GM12878 (cell line): ENCODE measurements around the gene MARCHF6. TPM values are rescaled to one million over a fixed set of nuclear protein-coding genes. Genes with fewer than 3 reads are reported as not detected.

ENCODE experiments used
- ASH2L ChIP-seq: fragments of 300-600, 200-600 bp; sonication (generic); IDR thresholded peaks from 2 replicates; pipeline ENCODE4 v1.6.1; 2017; ENCODE audit warnings: low read depth, mild to moderate bottlenecking, borderline replicate concordance
- CHD2 ChIP-seq: IDR thresholded peaks from 2 replicates; pipeline ENCODE4 v1.6.1; 2011; ENCODE audit warnings: low read depth, low read length, improper control_type of control experiment, borderline replicate concordance
- FOXM1 ChIP-seq: IDR thresholded peaks from 2 replicates; pipeline ENCODE4 v1.6.1; 2012; ENCODE audit warnings: low read depth, mild to moderate bottlenecking, inconsistent platforms, low read length, moderate library complexity
- RAD21 ChIP-seq: IDR thresholded peaks from 2 replicates; pipeline ENCODE4 v1.6.1; 2011; ENCODE audit warnings: mild to moderate bottlenecking, low read depth, low read length, moderate library complexity; ENCODE audit not compliant: insufficient read depth
- RUNX3 ChIP-seq: IDR thresholded peaks from 2 replicates; pipeline ENCODE4 v1.6.1; 2012; ENCODE audit warnings: low read length, inconsistent platforms
- SMC3 ChIP-seq: IDR thresholded peaks from 2 replicates; pipeline ENCODE4 v1.6.1; 2011; ENCODE audit warnings: low read length, improper control_type of control experiment, borderline replicate concordance
- ZZZ3 ChIP-seq: IDR thresholded peaks from 2 replicates; pipeline ENCODE4 v1.6.1; 2011; ENCODE audit warnings: low read depth; ENCODE audit not compliant: control insufficient read depth, insufficient read length
- polyA plus RNA-seq, 11 experiments: library from polyadenylated mRNA; depleted of rRNA in 4 of 11; unstranded in 6 of 11; stranded (reverse) in 5 of 11; fragments of >200 nt; fragmentation: Nextera tagmentation in 4 of 11; fragmentation: Illumina TruSeq in 1 of 11; extraction: Ambion mirVana in 4 of 11; extraction: Trizol in 1 of 11; gene quantifications; 1 replicate in 1 of 11; 2 replicates in 10 of 11; pipeline versions ENCODE4 v1.2.1 to v1.2.3, GENCODE V29; 2011 to 2016; ENCODE audit warnings: inconsistent platforms in 2 of 11, missing spikeins in 2 of 11, low read depth in 1 of 11
- total RNA-seq, 4 experiments: library from RNA; depleted of rRNA in 3 of 4; stranded (reverse); fragments of >200 nt in 3 of 4; fragmentation: Illumina TruSeq in 1 of 4; extraction: Trizol in 1 of 4; gene quantifications; 2 replicates each; pipeline versions ENCODE4 v1.2.1 to v1.2.3, GENCODE V29; 2013 to 2021
- TF ChIP-seq, protein P1 (sequence below): IDR thresholded peaks from 2 replicates; pipeline ENCODE4 v1.6.1; 2011; ENCODE audit warnings: borderline replicate concordance, low read depth, mild to moderate bottlenecking, moderate library complexity, mixed read lengths, low read length; ENCODE audit not compliant: insufficient read depth; ENCODE audit errors: extremely low read length
- TF ChIP-seq, protein P2 (sequence below), 3 experiments: IDR thresholded peaks in 2 of 3; conservative IDR thresholded peaks in 1 of 3; 2 replicates each; pipeline ENCODE4 v1.5.1; 2011; ENCODE audit warnings: low read depth in 3 of 3, low read length in 3 of 3, mild to moderate bottlenecking in 3 of 3, control low read depth in 2 of 3, moderate library complexity in 2 of 3, inconsistent platforms in 1 of 3, mixed read lengths in 1 of 3; ENCODE audit not compliant: control insufficient read depth in 2 of 3, insufficient read depth in 1 of 3; ENCODE audit errors: extremely low read depth in 1 of 3
- TF ChIP-seq, protein P3 (sequence below): fragments of 450-650 bp; formaldehyde crosslinking; IDR thresholded peaks from 2 replicates; pipeline ENCODE4 v1.5.0; 2022; ENCODE audit warnings: mild to moderate bottlenecking, missing genetic modification characterization

MARCHF6 gene
- total and polyA plus RNA-seq, 10 of the 15 experiments (the other 5 are each of a cell fraction or from before 2014, with no cell fraction given) = 39.1 to 172 (median 61.0) TPM

DNA sequence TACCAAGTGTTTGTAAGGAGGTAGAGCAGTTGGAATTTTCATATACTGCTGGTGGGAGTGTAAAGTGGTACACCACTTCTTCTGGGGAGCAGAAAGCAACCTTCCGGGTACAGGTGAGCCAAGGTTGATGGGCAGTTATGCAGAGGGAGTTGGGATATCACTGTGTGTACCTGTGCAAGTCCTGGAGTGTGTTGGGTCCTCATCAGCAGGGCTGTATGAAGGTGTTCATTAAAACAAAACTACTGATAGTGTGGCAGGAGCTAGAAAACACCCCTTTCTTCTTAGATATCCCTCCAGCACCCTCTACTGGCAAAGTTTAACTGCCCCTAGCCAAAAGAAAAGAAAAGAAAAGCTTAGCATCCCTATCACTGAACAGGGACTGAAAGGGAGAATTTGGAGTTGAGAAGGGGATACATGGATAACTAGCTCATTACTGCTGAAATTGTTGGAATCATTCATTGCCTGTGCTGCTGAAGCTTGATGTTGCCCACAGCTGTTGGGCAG, 10.7 kb downstream of the MARCHF6 start (continued):
- TF ChIP-seq, protein P1, sequence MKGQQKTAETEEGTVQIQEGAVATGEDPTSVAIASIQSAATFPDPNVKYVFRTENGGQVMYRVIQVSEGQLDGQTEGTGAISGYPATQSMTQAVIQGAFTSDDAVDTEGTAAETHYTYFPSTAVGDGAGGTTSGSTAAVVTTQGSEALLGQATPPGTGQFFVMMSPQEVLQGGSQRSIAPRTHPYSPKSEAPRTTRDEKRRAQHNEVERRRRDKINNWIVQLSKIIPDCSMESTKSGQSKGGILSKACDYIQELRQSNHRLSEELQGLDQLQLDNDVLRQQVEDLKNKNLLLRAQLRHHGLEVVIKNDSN = no peak
- TF ChIP-seq CHD2 (no peak), ASH2L (no peak), RUNX3 (no peak), SMC3 (peak; percentile 20; the same call in 1 of the 2 replicates), RAD21 (peak; percentile 39), FOXM1 (no peak), ZZZ3 (no peak)
- TF ChIP-seq, protein P2, sequence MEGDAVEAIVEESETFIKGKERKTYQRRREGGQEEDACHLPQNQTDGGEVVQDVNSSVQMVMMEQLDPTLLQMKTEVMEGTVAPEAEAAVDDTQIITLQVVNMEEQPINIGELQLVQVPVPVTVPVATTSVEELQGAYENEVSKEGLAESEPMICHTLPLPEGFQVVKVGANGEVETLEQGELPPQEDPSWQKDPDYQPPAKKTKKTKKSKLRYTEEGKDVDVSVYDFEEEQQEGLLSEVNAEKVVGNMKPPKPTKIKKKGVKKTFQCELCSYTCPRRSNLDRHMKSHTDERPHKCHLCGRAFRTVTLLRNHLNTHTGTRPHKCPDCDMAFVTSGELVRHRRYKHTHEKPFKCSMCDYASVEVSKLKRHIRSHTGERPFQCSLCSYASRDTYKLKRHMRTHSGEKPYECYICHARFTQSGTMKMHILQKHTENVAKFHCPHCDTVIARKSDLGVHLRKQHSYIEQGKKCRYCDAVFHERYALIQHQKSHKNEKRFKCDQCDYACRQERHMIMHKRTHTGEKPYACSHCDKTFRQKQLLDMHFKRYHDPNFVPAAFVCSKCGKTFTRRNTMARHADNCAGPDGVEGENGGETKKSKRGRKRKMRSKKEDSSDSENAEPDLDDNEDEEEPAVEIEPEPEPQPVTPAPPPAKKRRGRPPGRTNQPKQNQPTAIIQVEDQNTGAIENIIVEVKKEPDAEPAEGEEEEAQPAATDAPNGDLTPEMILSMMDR (IDR thresholded peaks at IDR 0.05 in 2 of 3, conservative IDR thresholded peaks at IDR 0.05 in 1 of 3; ENCODE audit: control insufficient read depth in 2 of 3, extremely low read depth in 1 of 3, insufficient read depth in 1 of 3, low read depth in 3 of 3, low read length in 3 of 3) = peak in 2 of 3 experiments; percentile 29 to 32; a peak in 3 of 6 replicates
- TF ChIP-seq, protein P3, sequence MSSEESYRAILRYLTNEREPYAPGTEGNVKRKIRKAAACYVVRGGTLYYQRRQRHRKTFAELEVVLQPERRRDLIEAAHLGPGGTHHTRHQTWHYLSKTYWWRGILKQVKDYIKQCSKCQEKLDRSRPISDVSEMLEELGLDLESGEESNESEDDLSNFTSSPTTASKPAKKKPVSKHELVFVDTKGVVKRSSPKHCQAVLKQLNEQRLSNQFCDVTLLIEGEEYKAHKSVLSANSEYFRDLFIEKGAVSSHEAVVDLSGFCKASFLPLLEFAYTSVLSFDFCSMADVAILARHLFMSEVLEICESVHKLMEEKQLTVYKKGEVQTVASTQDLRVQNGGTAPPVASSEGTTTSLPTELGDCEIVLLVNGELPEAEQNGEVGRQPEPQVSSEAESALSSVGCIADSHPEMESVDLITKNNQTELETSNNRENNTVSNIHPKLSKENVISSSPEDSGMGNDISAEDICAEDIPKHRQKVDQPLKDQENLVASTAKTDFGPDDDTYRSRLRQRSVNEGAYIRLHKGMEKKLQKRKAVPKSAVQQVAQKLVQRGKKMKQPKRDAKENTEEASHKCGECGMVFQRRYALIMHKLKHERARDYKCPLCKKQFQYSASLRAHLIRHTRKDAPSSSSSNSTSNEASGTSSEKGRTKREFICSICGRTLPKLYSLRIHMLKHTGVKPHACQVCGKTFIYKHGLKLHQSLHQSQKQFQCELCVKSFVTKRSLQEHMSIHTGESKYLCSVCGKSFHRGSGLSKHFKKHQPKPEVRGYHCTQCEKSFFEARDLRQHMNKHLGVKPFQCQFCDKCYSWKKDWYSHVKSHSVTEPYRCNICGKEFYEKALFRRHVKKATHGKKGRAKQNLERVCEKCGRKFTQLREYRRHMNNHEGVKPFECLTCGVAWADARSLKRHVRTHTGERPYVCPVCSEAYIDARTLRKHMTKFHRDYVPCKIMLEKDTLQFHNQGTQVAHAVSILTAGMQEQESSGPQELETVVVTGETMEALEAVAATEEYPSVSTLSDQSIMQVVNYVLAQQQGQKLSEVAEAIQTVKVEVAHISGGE (CRISPR knock-in tag) = no peak
